A549 (cell line): ENCODE data around the gene CCDC138. TPM values are rescaled to one million over a fixed set of nuclear protein-coding genes. Genes with fewer than 3 reads are reported as not detected.

Experiments
- ATAC-seq, 2 experiments: fragments of 200-7000 bp in 1 of 2; fragments of >200 bp in 1 of 2; cut with Nextera tagmentation in 1 of 2; cut with Tn5 transposase in 1 of 2; 3 replicates each; pipeline versions ENCODE4 v1.8.0 to v1.9.1; 2018 to 2020; ENCODE audit warnings: mild to moderate bottlenecking in 1 of 2, moderate library complexity in 1 of 2
- CTCF ChIA-PET: fragments of 300-600 bp; sonication (Branson Sonifier 250); formaldehyde crosslinking; extraction: SDS; loops from one replicate; lab custom pipeline; 2021; ENCODE audit warnings: antibody characterized with exemption, inconsistent platforms; lab: Yijun Ruan, JAX
- POLR2A ChIA-PET: fragments of 350-600 bp; formaldehyde crosslinking; extraction: SDS; loops from one replicate; lab custom pipeline; 2021; ENCODE audit warnings: antibody characterized with exemption, inconsistent platforms; lab: Yijun Ruan, JAX
- DNase-seq, 2 experiments: peaks; one replicate each; pipeline versions ENCODE4 v3.0.0 to v3.0.0-alpha.2; 2011 to 2016; ENCODE audit warnings: low read depth in 1 of 2, low spot score in 1 of 2
- FAIRE-seq: peaks from 2 replicates; lab custom pipeline; 2011; peaks lifted over from hg19 to GRCh38; lab: Jason Lieb, UNC
- H3K27ac ChIP-seq, 2 experiments: fragments of >200 bp; sonication (Bioruptor Twin); formaldehyde crosslinking; 3 replicates each; pipeline ENCODE4 v1.5.1; 2016 to 2017
- H3K4me1 ChIP-seq: fragments of >200 bp; sonication (Bioruptor Twin); formaldehyde crosslinking; 3 replicates; pipeline ENCODE4 v1.6.1; 2016
- H3K4me2 ChIP-seq: fragments of >200 bp; sonication (Bioruptor Twin); formaldehyde crosslinking; 3 replicates; pipeline ENCODE4 v1.6.1; 2016
- H3K4me3 ChIP-seq: fragments of >200 bp; sonication (Bioruptor Twin); formaldehyde crosslinking; 3 replicates; pipeline ENCODE4 v1.5.1; 2016
- H3K9me3 ChIP-seq: fragments of >200 bp; sonication (Bioruptor Twin); formaldehyde crosslinking; 3 replicates; pipeline ENCODE4 v1.6.1; 2016
- CBX2 ChIP-seq: fragments of 200-600 bp; sonication (generic); IDR thresholded peaks from 2 replicates; pipeline ENCODE4 v1.6.1; 2016; ENCODE audit warnings: low read depth, mild to moderate bottlenecking, borderline replicate concordance
- CBX8 ChIP-seq: fragments of 200-600 bp; sonication (generic); IDR thresholded peaks from 2 replicates; pipeline ENCODE4 v1.6.1; 2016
- CEBPB ChIP-seq, 2 experiments: fragments of >200 bp in 1 of 2; sonication (Bioruptor Twin) in 1 of 2; formaldehyde crosslinking in 1 of 2; IDR thresholded peaks; 2 replicates each; pipeline ENCODE4 v1.6.1; 2012 to 2016
- CHD4 ChIP-seq: fragments of 200-600 bp; sonication (generic); IDR thresholded peaks from 2 replicates; pipeline ENCODE4 v1.6.1; 2016; ENCODE audit warnings: antibody characterized with exemption, mild to moderate bottlenecking, borderline replicate concordance
- CTCF ChIP-seq: fragments of >200 bp; sonication (Bioruptor Twin); formaldehyde crosslinking; IDR thresholded peaks from 3 replicates; pipeline ENCODE4 v1.5.1; 2016
- EHMT2 ChIP-seq: fragments of 200-600 bp; sonication (generic); IDR thresholded peaks from 2 replicates; pipeline ENCODE4 v1.6.1; 2016; ENCODE audit warnings: antibody characterized with exemption, low read depth, mild to moderate bottlenecking, moderate library complexity
- EP300 ChIP-seq, 2 experiments: fragments of >200 bp; sonication (Bioruptor Twin); formaldehyde crosslinking; IDR thresholded peaks; 2 replicates in 1 of 2; 3 replicates in 1 of 2; pipeline ENCODE4 v1.6.1; 2016 to 2017
- FOSL2 ChIP-seq, 2 experiments: fragments of 450-650 bp in 1 of 2; fragments of >200 bp in 1 of 2; sonication (Bioruptor Twin) in 1 of 2; formaldehyde crosslinking; IDR thresholded peaks; 2 replicates each; pipeline versions ENCODE4 v1.5.0 to v1.6.1; 2016 to 2020; ENCODE audit warnings: mild to moderate bottlenecking in 1 of 2, moderate library complexity in 1 of 2
- HOXA7 ChIP-seq: fragments of 250-450 bp; sonication (Bioruptor Pico); IDR thresholded peaks from 2 replicates; pipeline ENCODE4 v1.5.0; 2020; ENCODE audit warnings: mild to moderate bottlenecking, moderate library complexity
- HOXB13 ChIP-seq: fragments of 250-450 bp; sonication (Bioruptor Pico); IDR thresholded peaks from 2 replicates; pipeline ENCODE4 v1.5.0; 2020; ENCODE audit warnings: low read depth, mild to moderate bottlenecking, moderate library complexity
- KDM5A ChIP-seq: fragments of 200-600 bp; sonication (generic); IDR thresholded peaks from 2 replicates; pipeline ENCODE4 v1.6.1; 2016; ENCODE audit warnings: antibody characterized with exemption, mild to moderate bottlenecking
- MAX ChIP-seq: IDR thresholded peaks from 2 replicates; pipeline ENCODE4 v1.6.1; 2012
- NFE2L2 ChIP-seq: fragments of 150-350 bp; conservative IDR thresholded peaks from 2 replicates; pipeline ENCODE4 v1.6.1; 2014; ENCODE audit warnings: low read length
- POLR2A ChIP-seq: IDR thresholded peaks from 2 replicates; pipeline ENCODE4 v1.6.1; 2012; ENCODE audit warnings: mild to moderate bottlenecking, low read length
- POLR2AphosphoS2 ChIP-seq: conservative IDR thresholded peaks from 2 replicates; pipeline ENCODE4 v1.6.1; 2012; ENCODE audit warnings: low read length, improper control_type of control experiment, inconsistent platforms
- RARB ChIP-seq: fragments of 250-450 bp; sonication (Bioruptor Pico); IDR thresholded peaks from 2 replicates; pipeline ENCODE4 v1.8.0; 2021; ENCODE audit warnings: mild to moderate bottlenecking, moderate library complexity
- SREBF2 ChIP-seq: fragments of 450-650 bp; IDR thresholded peaks from 2 replicates; pipeline ENCODE4 v1.6.1; 2014; ENCODE audit warnings: mild to moderate bottlenecking, moderate library complexity
- ZC3H11A ChIP-seq: fragments of 450-650 bp; IDR thresholded peaks from 2 replicates; pipeline ENCODE4 v1.6.1; 2014; ENCODE audit warnings: antibody characterized with exemption, mild to moderate bottlenecking
- WGBS: methylation state at CpG from one replicate; pipeline ENCODE4 v1.1.6; 2017; ENCODE audit errors: missing lambda C conversion rate; 5-methylcytosine and 5-hydroxymethylcytosine counted together
- polyA plus RNA-seq, 4 experiments: library from polyadenylated mRNA; depleted of rRNA in 3 of 4; stranded (reverse); fragments of >200 nt; fragmentation: RNase III in 1 of 4; extraction: RNeasy Plus Mini Kit Qiagen cat#74134 plus additional on column Dnase treatment in 1 of 4; gene quantifications; 2 replicates in 3 of 4; 3 replicates in 1 of 4; pipeline ENCODE4 v1.2.3, GENCODE V29; 2011 to 2017
- TF ChIP-seq, protein P1 (sequence below): fragments of 250-450 bp; sonication (Bioruptor Pico); IDR thresholded peaks from 2 replicates; pipeline ENCODE4 v1.5.0; 2021; ENCODE audit warnings: mild to moderate bottlenecking, moderate library complexity, borderline replicate concordance
- TF ChIP-seq, protein P2 (sequence below): fragments of 200-600 bp; sonication (generic); IDR thresholded peaks from 2 replicates; pipeline ENCODE4 v1.6.1; 2016; ENCODE audit warnings: antibody characterized with exemption, mild to moderate bottlenecking, moderate library complexity
- TF ChIP-seq, protein P3 (sequence below): fragments of >200 bp; sonication (Bioruptor Twin); formaldehyde crosslinking; IDR thresholded peaks from 2 replicates; pipeline ENCODE4 v1.6.1; 2016

CCDC138 gene
- polyA plus RNA-seq, 2 of the 4 experiments (the other 2 are of a cell fraction) = 9.7 to 13.0 TPM

GRCh38 chr2:108920686-108921085 lies 134.1 kb downstream of the CCDC138 start (continued):
- TF ChIP-seq FOSL2 (IDR thresholded peaks at IDR 0.05) = no peak
- TF ChIP-seq FOSL2 (CRISPR knock-in tag; IDR thresholded peaks at IDR 0.05) = no peak
- TF ChIP-seq CTCF = no peak
- TF ChIP-seq, all 56 proteins: peak for 0

GRCh38 chr2:108921096-108922030 lies 134.8 kb downstream of the CCDC138 start:
- no peaks in the 10 kb centered on the region for H3K4me1 ChIP-seq
- ChIA-PET POLR2A (no interaction called here), CTCF (no interaction called here)
- H3K9me3 ChIP-seq = no peaks in the 10 kb centered on the region
- no peak overlapping the region for H3K4me2 ChIP-seq
- no peak for DNase-seq
- no peak overlapping the region for H3K27ac ChIP-seq
- WGBS = 65% methylated on average over 11 of the region's 16 CpGs
- H3K4me3 ChIP-seq = no peak overlapping the region
- no peak for TF ChIP-seq CBX2
- no peak for TF ChIP-seq HOXB13
- no peak for TF ChIP-seq POLR2AphosphoS2
- TF ChIP-seq, all 56 proteins: peak for 0
- no peak for ATAC-seq
- no peak for FAIRE-seq

GRCh38 chr2:108922141-108922915 lies 135.8 kb downstream of the CCDC138 start:
- Histone ChIP-seq H3K4me2 (no peak overlapping the region), H3K4me3 (no peak overlapping the region), H3K4me1 (no peaks in the 10 kb centered on the region), H3K27ac (no peak overlapping the region), H3K9me3 (no peaks in the 10 kb centered on the region)
- TF ChIP-seq CTCF = no peak
- no peak for TF ChIP-seq RARB (CRISPR knock-in tag)
- no peak for TF ChIP-seq EP300 (IDR thresholded peaks at IDR 0.05)
- TF ChIP-seq CBX8 = no peak
- no peak for TF ChIP-seq KDM5A
- TF ChIP-seq SREBF2 = no peak
- no peak for TF ChIP-seq NFE2L2
- no peak for TF ChIP-seq CHD4
- no peak for TF ChIP-seq CEBPB (IDR thresholded peaks at IDR 0.05)
- TF ChIP-seq EHMT2 = no peak
- no peak for TF ChIP-seq HOXA7 (CRISPR knock-in tag)
- no peak for TF ChIP-seq MAX
- no peak for TF ChIP-seq POLR2A
- TF ChIP-seq ZC3H11A = no peak
- TF ChIP-seq, protein P1, sequence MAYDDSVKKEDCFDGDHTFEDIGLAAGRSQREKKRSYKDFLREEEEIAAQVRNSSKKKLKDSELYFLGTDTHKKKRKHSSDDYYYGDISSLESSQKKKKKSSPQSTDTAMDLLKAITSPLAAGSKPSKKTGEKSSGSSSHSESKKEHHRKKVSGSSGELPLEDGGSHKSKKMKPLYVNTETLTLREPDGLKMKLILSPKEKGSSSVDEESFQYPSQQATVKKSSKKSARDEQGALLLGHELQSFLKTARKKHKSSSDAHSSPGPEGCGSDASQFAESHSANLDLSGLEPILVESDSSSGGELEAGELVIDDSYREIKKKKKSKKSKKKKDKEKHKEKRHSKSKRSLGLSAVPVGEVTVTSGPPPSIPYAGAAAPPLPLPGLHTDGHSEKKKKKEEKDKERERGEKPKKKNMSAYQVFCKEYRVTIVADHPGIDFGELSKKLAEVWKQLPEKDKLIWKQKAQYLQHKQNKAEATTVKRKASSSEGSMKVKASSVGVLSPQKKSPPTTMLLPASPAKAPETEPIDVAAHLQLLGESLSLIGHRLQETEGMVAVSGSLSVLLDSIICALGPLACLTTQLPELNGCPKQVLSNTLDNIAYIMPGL (CRISPR knock-in tag) = no peak
- TF ChIP-seq, protein P2, sequence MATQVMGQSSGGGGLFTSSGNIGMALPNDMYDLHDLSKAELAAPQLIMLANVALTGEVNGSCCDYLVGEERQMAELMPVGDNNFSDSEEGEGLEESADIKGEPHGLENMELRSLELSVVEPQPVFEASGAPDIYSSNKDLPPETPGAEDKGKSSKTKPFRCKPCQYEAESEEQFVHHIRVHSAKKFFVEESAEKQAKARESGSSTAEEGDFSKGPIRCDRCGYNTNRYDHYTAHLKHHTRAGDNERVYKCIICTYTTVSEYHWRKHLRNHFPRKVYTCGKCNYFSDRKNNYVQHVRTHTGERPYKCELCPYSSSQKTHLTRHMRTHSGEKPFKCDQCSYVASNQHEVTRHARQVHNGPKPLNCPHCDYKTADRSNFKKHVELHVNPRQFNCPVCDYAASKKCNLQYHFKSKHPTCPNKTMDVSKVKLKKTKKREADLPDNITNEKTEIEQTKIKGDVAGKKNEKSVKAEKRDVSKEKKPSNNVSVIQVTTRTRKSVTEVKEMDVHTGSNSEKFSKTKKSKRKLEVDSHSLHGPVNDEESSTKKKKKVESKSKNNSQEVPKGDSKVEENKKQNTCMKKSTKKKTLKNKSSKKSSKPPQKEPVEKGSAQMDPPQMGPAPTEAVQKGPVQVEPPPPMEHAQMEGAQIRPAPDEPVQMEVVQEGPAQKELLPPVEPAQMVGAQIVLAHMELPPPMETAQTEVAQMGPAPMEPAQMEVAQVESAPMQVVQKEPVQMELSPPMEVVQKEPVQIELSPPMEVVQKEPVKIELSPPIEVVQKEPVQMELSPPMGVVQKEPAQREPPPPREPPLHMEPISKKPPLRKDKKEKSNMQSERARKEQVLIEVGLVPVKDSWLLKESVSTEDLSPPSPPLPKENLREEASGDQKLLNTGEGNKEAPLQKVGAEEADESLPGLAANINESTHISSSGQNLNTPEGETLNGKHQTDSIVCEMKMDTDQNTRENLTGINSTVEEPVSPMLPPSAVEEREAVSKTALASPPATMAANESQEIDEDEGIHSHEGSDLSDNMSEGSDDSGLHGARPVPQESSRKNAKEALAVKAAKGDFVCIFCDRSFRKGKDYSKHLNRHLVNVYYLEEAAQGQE = no peak
- TF ChIP-seq, protein P3, sequence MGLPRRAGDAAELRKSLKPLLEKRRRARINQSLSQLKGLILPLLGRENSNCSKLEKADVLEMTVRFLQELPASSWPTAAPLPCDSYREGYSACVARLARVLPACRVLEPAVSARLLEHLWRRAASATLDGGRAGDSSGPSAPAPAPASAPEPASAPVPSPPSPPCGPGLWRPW = no peak
- ChIA-PET CTCF (no interaction called here), POLR2A (no interaction called here)
- DNase-seq (no peak), ATAC-seq (no peak), FAIRE-seq (no peak)
- 61% methylated on average over 8 of the region's 11 CpGs for WGBS
